Transverse colon (tissue), 4 donors: ENCODE data around the gene MED6. TPM values are rescaled to one million over a fixed set of nuclear protein-coding genes. Genes with fewer than 3 reads are reported as not detected.

Experiments
- DNase-seq: peaks from one replicate; pipeline ENCODE4 v3.0.0-alpha.2; 2019
- H3K27ac ChIP-seq, 4 donors: fragments of 200-600 bp; sonication (generic); 2 replicates each; pipeline ENCODE4 v1.5.1; 2016 to 2018; ENCODE audit warnings: inconsistent platforms in 4 of 4
- H3K27me3 ChIP-seq: fragments of 200-600 bp; sonication (generic); 2 replicates; pipeline ENCODE4 v1.5.1; 2017; ENCODE audit warnings: inconsistent platforms
- H3K36me3 ChIP-seq, 4 donors: fragments of 200-600 bp; sonication (generic); 2 replicates each; pipeline ENCODE4 v1.5.1; 2017 to 2019; ENCODE audit warnings: inconsistent platforms in 4 of 4
- H3K4me1 ChIP-seq, 4 donors: fragments of 200-600 bp; sonication (generic); 2 replicates each; pipeline ENCODE4 v1.5.1; 2017 to 2020; ENCODE audit warnings: inconsistent platforms in 4 of 4
- H3K4me3 ChIP-seq, 4 donors: fragments of 200-600 bp; sonication (generic); 1 replicate in 1 of 4; 2 replicates in 3 of 4; pipeline versions ENCODE4 v1.5.1 to v1.6.1; 2017 to 2019; ENCODE audit warnings: inconsistent platforms in 4 of 4
- H3K9me3 ChIP-seq, 2 donors: fragments of 200-600 bp; sonication (generic); 2 replicates each; pipeline ENCODE4 v1.5.1; 2017 to 2019; ENCODE audit warnings: inconsistent platforms in 2 of 2
- EP300 ChIP-seq: sonication (generic); formaldehyde crosslinking; IDR thresholded peaks from one replicate; pipeline ENCODE4 v1.6.1; 2017; ENCODE audit warnings: antibody characterized with exemption, low read depth
- POLR2A ChIP-seq: fragments of 450-650 bp; IDR thresholded peaks from one replicate; pipeline ENCODE4 v1.6.1; 2016; ENCODE audit warnings: antibody characterized with exemption, mild to moderate bottlenecking, moderate library complexity
- POLR2AphosphoS5 ChIP-seq, 3 donors: sonication (generic); formaldehyde crosslinking; IDR thresholded peaks; one replicate each; pipeline ENCODE4 v1.6.1; 2016; ENCODE audit warnings: antibody characterized with exemption in 3 of 3
- WGBS, 2 donors: methylation state at CpG; one replicate each; pipeline ENCODE4 v1.1.5; 2018; ENCODE audit warnings: low coverage in 1 of 2; 5-methylcytosine and 5-hydroxymethylcytosine counted together
- in situ Hi-C, 4 donors: fragments of 200-750 bp; cut with MboI; loops; one replicate each; pipeline versions ENCODE4 v1.15.0 to v1.15.1; 2017; ENCODE audit warnings: low sequenced_read_pairs in 3 of 4, low pct_ligation_motif_present in 1 of 4, low pct_unique_long_range_greater_than_20kb in 1 of 4
- intact Hi-C: fragments of 100-400 bp; cut with DNase I; formaldehyde crosslinking; loops from one replicate; pipeline ENCODE4 v1.15.1; 2023; ENCODE audit warnings: low total_unique reads
- total RNA-seq, 4 donors: library from RNA; depleted of rRNA; stranded (reverse); fragments of >200 nt; gene quantifications; one replicate each; pipeline ENCODE4 v1.1.0, GENCODE V29; 2016
- TF ChIP-seq, protein P1 (sequence below), 5 experiments: fragments of 200-600 bp in 3 of 5; fragments of 450-650 bp in 2 of 5; sonication (generic) in 3 of 5; IDR thresholded peaks; 1 replicate in 2 of 5; 2 replicates in 3 of 5; pipeline ENCODE4 v1.5.1; 2016 to 2017; ENCODE audit warnings: antibody characterized with exemption in 5 of 5, inconsistent platforms in 3 of 5, mild to moderate bottlenecking in 2 of 5, moderate library complexity in 1 of 5

MED6 gene
- total RNA-seq, 4 donors from 2014 or later: 6.0 to 33.5 (median 23.7) TPM

DNA sequence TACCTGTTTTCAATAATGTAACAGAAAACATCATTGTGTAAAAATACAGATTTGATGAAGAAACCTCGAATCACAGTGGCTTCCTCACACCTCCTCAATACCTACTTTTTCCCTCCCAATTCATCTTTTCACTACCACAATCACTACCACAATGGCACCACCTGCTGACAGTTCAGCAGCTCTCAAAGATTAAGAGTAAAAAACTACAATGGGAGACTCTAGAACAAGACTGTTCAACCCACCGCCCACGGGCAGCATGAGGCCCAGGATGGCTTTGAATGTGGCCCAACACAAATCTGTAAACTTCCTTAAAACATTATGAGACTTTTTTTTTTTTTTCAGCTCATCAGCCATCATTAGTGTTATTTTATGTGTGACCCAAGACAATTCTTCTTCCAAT, 15.2 kb downstream of the MED6 start:
- peaks cover 0 to 71% (median 18%) of the 10 kb centered on the region in 4 donors for H3K36me3 ChIP-seq
- WGBS, 2 donors: 70 to 77% methylated on average over 3 of the region's 3 CpGs
- no peak for TF ChIP-seq EP300
- TF ChIP-seq POLR2AphosphoS5 (IDR thresholded peaks at IDR 0.05): no peak
- TF ChIP-seq POLR2A: no peak
- TF ChIP-seq, protein P1, sequence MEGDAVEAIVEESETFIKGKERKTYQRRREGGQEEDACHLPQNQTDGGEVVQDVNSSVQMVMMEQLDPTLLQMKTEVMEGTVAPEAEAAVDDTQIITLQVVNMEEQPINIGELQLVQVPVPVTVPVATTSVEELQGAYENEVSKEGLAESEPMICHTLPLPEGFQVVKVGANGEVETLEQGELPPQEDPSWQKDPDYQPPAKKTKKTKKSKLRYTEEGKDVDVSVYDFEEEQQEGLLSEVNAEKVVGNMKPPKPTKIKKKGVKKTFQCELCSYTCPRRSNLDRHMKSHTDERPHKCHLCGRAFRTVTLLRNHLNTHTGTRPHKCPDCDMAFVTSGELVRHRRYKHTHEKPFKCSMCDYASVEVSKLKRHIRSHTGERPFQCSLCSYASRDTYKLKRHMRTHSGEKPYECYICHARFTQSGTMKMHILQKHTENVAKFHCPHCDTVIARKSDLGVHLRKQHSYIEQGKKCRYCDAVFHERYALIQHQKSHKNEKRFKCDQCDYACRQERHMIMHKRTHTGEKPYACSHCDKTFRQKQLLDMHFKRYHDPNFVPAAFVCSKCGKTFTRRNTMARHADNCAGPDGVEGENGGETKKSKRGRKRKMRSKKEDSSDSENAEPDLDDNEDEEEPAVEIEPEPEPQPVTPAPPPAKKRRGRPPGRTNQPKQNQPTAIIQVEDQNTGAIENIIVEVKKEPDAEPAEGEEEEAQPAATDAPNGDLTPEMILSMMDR (IDR thresholded peaks at IDR 0.05): no peak

GRCh38 chr14:70576891-70577290, 23.6 kb downstream of the MED6 start:
- WGBS, 2 donors: 93 to 95% methylated on average over 2 of the region's 2 CpGs
- peaks cover 0 to 10% (median 5%) of the 10 kb centered on the region in 4 donors for H3K36me3 ChIP-seq
- H3K27me3 ChIP-seq: no peaks in the 10 kb centered on the region
- TF ChIP-seq EP300: no peak
- TF ChIP-seq, protein P1 (IDR thresholded peaks at IDR 0.05): no peak
- no peak for TF ChIP-seq POLR2A
- H3K4me1 ChIP-seq: no peaks in the 10 kb centered on the region
- no peak for DNase-seq
- intact Hi-C loops: no loop called here
- H3K4me3 ChIP-seq: no peak overlapping the region
- no peaks in the 10 kb centered on the region for H3K9me3 ChIP-seq
- in situ Hi-C loops: no loop called here
- H3K27ac ChIP-seq: no peak overlapping the region

More for the DNA sequence above, 15.2 kb downstream of the MED6 start:
- Histone ChIP-seq H3K27me3 (no peaks in the 10 kb centered on the region), H3K4me1 (no peaks in the 10 kb centered on the region), H3K27ac (no peak overlapping the region), H3K9me3 (no peaks in the 10 kb centered on the region), H3K4me3 (no peak overlapping the region)
- intact Hi-C loops (no loop called here), in situ Hi-C loops (no loop called here)
- no peak for DNase-seq

DNA sequence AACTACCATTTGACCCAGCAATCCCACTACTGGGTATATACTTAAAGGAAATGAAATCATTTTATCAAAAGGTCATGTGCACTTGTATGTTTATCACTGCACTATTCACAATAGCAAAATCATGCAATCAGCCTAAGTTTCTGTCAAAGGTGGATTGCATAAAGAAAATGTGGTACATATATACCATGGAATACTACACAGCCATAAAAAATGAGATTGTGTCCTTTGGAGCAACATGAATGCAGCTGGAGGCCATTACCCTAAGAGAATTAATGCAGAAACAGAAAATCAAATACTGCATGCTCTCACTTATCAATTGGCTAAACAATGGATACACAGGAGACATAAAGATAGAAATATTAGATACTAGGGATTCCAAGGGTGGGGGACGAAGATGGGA, 27.4 kb downstream of the MED6 start:
- in situ Hi-C loops (loop anchor here in 1 of 4 donors (25.0 kb wide), 1 partner anchor 236 kb away; no protein-coding TSS in a partner anchor), intact Hi-C loops (no loop called here)
- DNase-seq: no peak
- Histone ChIP-seq H3K9me3 (no peaks in the 10 kb centered on the region), H3K27me3 (no peaks in the 10 kb centered on the region), H3K4me1 (no peaks in the 10 kb centered on the region), H3K27ac (no peak overlapping the region), H3K4me3 (no peak overlapping the region), H3K36me3 (peaks cover 0 to 5% (median 0%) of the 10 kb centered on the region in 4 donors)
- 95 to 100% methylated on average over 1 of the region's 1 CpG for whole genome bisulfite sequencing, 2 donors
- TF ChIP-seq POLR2AphosphoS5 (IDR thresholded peaks at IDR 0.05) (no peak), EP300 (no peak), POLR2A (no peak)
- TF ChIP-seq, protein P1 (IDR thresholded peaks at IDR 0.05): no peak

DNA sequence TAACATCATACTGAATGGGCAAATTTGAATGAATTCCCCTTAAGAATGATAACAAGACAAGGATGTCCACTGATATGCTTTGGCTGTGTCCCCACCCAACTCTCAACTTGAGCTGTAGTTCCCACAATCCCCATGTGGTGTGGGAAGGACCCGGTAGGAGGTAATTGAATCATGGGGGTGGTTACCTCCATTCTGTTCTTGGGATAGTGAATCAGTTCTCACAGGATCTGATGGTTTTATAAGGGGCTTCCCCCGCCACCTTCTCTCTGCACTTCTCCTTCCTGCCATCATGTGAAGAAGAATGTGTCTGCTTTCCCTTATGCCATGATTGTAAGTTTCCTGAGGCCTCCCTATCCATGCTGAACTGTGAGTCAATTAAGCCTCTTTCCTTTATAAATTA, 29.3 kb downstream of the MED6 start:
- Histone ChIP-seq H3K9me3 (no peaks in the 10 kb centered on the region), H3K4me3 (no peak overlapping the region), H3K27me3 (no peaks in the 10 kb centered on the region), H3K27ac (no peak overlapping the region), H3K36me3 (peaks cover 0 to 9% (median 2%) of the 10 kb centered on the region in 4 donors), H3K4me1 (no peaks in the 10 kb centered on the region)
- in situ Hi-C loops (loop anchor here in 1 of 4 donors (25.0 kb wide), 1 partner anchor 234 kb away; no protein-coding TSS in a partner anchor), intact Hi-C loops (no loop called here)
- DNase-seq: no peak
- WGBS, 2 donors: 84 to 86% methylated on average over 1 to 2 of the region's 2 CpGs
- TF ChIP-seq POLR2A (no peak), POLR2AphosphoS5 (IDR thresholded peaks at IDR 0.05) (no peak), EP300 (no peak)
- TF ChIP-seq, protein P1 (IDR thresholded peaks at IDR 0.05): no peak
